Measurements from ENCODE around the gene DOK4.
"Not testable (repeated sequence)": the region's sequence is repeated elsewhere in the genome, so short reads cannot be mapped to it uniquely, and the experiment has no call there.

The DOK4 gene

DNA sequence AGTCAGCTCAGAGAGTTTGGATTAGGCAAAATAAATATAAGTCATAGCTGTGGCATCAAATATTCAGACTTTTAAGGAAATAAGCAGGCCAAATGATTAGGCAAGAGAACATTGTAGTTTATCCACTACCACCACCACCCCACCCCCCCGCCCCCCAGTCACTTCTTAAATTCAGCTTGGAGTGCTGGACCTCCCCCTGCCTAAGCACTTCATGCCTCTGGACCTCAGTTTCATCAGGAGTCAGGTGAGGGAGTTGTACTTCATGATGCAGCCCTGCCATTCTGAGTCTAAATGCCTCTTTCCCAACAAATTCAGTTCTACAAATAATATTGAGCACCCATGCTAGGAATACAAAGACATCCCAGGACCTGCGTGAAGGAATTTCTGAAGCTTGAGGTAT is 21.8 kb downstream of the DOK4 start:
- no peaks in the 10 kb centered on the region for H3K9me3 ChIP-seq (ENCODE audit: control insufficient read depth, insufficient read depth, low read depth, low read length)

GRCh38 chr16:57462978-57463362 is 23.3 kb downstream of the DOK4 start:
- Histone ChIP-seq H3K9me3 (ENCODE audit: control insufficient read depth, insufficient read depth, low read depth, low read length) (no peaks in the 10 kb centered on the region), H3K9ac (ENCODE audit: low read length) (peak overlapping the region; percentile 93), H3K27ac (ENCODE audit: low read depth, low read length) (no peak overlapping the region; the same call in 1 of the 2 replicates), H3K4me3 (ENCODE audit: low read depth, low read length) (peak overlapping the region; percentile 97), H3K36me3 (ENCODE audit: control insufficient read depth, insufficient read depth, low read length) (peaks cover 71% of the 10 kb centered on the region), H3K4me1 (ENCODE audit: control insufficient read depth, insufficient read depth, low read length) (peaks cover 3% of the 10 kb centered on the region; the same call in 1 of the 2 replicates), H3K27me3 (ENCODE audit: control insufficient read depth, insufficient read depth, low read length) (no peaks in the 10 kb centered on the region)

More for the DNA sequence above, 21.8 kb downstream of the DOK4 start:
- no peak overlapping the region for H3K9ac ChIP-seq (ENCODE audit: low read length)
- no peaks in the 10 kb centered on the region for H3K27me3 ChIP-seq (ENCODE audit: control insufficient read depth, insufficient read depth, low read length)
- no peak overlapping the region for H3K4me3 ChIP-seq (ENCODE audit: low read depth, low read length)
- peaks cover 71% of the 10 kb centered on the region for H3K36me3 ChIP-seq (ENCODE audit: control insufficient read depth, insufficient read depth, low read length)
- H3K27ac ChIP-seq (ENCODE audit: low read depth, low read length): no peak overlapping the region
- peaks cover 3% of the 10 kb centered on the region; the same call in 1 of the 2 replicates for H3K4me1 ChIP-seq (ENCODE audit: control insufficient read depth, insufficient read depth, low read length)

- peak within 1 kb of the TSS; percentile 93 for H3K9ac ChIP-seq (ENCODE audit: low read length)
- H3K4me3 ChIP-seq (ENCODE audit: low read depth, low read length): peak within 1 kb of the TSS; percentile 97
- peaks cover 3% of the 10 kb centered on the region; the same call in 1 of the 2 replicates for H3K4me1 ChIP-seq (ENCODE audit: control insufficient read depth, insufficient read depth, low read length)
- no peaks in the 10 kb centered on the region for H3K27me3 ChIP-seq (ENCODE audit: control insufficient read depth, insufficient read depth, low read length)
- H3K27ac ChIP-seq (ENCODE audit: low read depth, low read length): no peak within 1 kb of the TSS; the same call in 1 of the 2 replicates
- peaks cover 71% of the 10 kb centered on the region for H3K36me3 ChIP-seq (ENCODE audit: control insufficient read depth, insufficient read depth, low read length)
- no peaks in the 10 kb centered on the region for H3K9me3 ChIP-seq (ENCODE audit: control insufficient read depth, insufficient read depth, low read depth, low read length)
Measured at GRCh38 chr16:57462209-57462977, 23.9 kb downstream of the DOK4 start, which contains the start of gene POLR2C. POLR2C (plus strand) TSS chr16:57462679; CDS start chr16:57462725, 46 bp downstream.

DNA sequence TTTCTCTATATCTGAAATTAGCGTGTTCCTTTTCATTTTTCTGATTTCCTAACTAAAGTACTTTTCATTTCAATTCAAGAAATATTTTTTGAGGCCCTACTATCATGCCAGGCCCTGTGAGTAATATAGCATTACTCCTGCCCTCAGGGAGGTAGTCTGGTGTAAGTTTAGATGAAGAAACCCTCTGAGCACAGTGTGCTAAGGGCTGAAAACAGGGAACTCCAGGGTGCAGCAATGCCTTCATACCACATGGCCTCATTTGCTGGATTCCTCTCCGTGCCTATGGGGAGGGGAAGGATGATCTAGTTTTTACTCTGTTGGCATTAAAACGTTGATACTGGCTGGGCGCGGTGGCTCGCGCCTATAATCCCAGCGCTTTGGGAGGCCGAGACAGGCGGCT is 34.3 kb downstream of the DOK4 start:
- Histone ChIP-seq H3K27ac (ENCODE audit: low read depth, low read length) (no peak overlapping the region), H3K9me3 (ENCODE audit: control insufficient read depth, insufficient read depth, low read depth, low read length) (no peaks in the 10 kb centered on the region), H3K36me3 (ENCODE audit: control insufficient read depth, insufficient read depth, low read length) (peaks cover 57% of the 10 kb centered on the region)

DNA sequence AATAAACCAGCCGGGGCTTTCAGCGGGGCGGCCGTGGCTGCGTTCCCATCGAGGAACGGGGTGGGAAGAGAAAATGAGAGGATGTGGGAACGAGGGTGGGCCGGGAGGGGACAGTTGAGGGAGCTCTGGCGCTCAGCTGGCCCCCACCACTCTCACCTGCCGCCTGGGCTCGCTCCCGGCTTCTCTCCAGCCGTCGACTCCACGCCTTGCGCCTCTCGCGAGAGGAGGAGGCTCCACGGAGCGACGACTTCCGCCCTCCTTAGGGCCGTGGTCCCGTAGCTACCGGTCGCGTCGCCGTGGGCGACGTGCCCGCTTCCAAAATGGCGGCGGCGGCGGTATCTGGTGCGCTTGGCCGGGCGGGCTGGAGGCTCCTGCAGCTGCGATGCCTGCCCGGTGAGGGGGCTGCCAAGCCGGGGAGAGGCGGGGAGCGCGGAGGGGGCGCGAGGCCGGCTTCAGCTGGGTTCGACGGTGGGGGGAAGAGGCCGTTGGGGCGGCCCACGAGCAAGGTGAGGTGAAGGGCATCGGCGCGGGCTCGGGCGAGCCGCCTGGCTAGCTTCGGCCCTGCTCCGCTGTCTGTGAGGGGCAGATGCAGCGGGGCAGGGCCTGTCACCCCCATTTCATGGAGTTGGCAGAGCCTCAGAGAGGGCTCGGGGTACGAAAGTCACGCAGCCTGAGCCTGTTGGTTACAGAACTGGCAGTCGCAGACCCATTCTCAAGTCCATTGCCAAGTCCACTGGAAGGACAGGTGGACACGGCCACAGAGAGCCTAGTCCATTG is 38.9 kb downstream of the DOK4 start, which contains the start of the genes CIAPIN1 and COQ9:
Gene CIAPIN1, minus strand, starts transcription at position 200 of the 777 bp plus-strand sequence. CDS start 6,457 bp downstream, outside the sequence.
Gene COQ9, plus strand, starts transcription at position 294 of the 777 bp plus-strand sequence. Its CDS starts 27 bp downstream, at position 321.
- Histone ChIP-seq H3K4me1 (ENCODE audit: control insufficient read depth, insufficient read depth, low read length) (peaks cover 9% of the 10 kb centered on the region; the same call in 1 of the 2 replicates), H3K9ac (ENCODE audit: low read length) (peak within 1 kb of the TSS; percentile 95), H3K4me3 (ENCODE audit: low read depth, low read length) (peak within 1 kb of the TSS; percentile 91), H3K36me3 (ENCODE audit: control insufficient read depth, insufficient read depth, low read length) (peaks cover 22% of the 10 kb centered on the region), H3K27ac (ENCODE audit: low read depth, low read length) (peak within 1 kb of the TSS; percentile 90), H3K27me3 (ENCODE audit: control insufficient read depth, insufficient read depth, low read length) (no peaks in the 10 kb centered on the region), H3K9me3 (ENCODE audit: control insufficient read depth, insufficient read depth, low read depth, low read length) (no peaks in the 10 kb centered on the region; the same call in 1 of the 2 replicates)

More for the DNA sequence above, 34.3 kb downstream of the DOK4 start:
- peaks cover 5% of the 10 kb centered on the region; the same call in 1 of the 2 replicates for H3K4me1 ChIP-seq (ENCODE audit: control insufficient read depth, insufficient read depth, low read length)
- no peak overlapping the region for H3K4me3 ChIP-seq (ENCODE audit: low read depth, low read length)
- no peaks in the 10 kb centered on the region for H3K27me3 ChIP-seq (ENCODE audit: control insufficient read depth, insufficient read depth, low read length)
- no peak overlapping the region for H3K9ac ChIP-seq (ENCODE audit: low read length)

DNA sequence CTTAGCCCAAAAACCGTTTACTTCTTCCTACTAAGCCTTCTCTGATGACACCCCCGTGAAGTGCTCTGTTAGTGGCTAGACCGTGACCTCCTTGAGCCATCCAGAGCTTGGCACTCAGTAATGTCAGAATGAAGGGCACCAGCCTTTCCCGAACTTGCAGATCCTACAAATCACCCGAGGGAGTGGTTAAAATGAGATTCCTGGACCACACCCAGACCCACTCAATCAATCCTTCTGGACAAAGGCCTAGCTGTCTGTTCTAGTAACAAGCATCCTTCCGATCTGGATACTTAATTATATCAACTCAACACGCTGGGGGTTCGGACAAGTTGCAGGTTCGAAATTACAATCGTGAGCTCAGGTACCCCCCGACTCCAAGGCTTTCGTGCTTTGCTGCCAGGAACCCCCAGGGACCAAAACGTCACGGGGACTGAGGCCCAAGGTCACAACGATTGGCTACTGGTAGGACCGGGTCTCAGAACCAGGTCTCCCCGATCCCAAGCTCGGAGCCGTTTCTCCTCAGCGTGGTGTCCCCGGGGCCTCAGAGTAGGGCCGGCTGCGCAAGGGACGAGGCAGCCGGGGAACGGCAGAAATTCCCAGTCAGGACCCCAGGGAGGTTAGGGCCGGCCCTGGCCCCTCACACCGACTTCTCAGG is 39.6 kb downstream of the DOK4 start:
- Histone ChIP-seq H3K27me3 (ENCODE audit: control insufficient read depth, insufficient read depth, low read length) (no peaks in the 10 kb centered on the region), H3K9me3 (ENCODE audit: control insufficient read depth, insufficient read depth, low read depth, low read length) (peaks cover 3% of the 10 kb centered on the region; the same call in 1 of the 2 replicates), H3K27ac (ENCODE audit: low read depth, low read length) (peak overlapping the region; percentile 87), H3K4me3 (ENCODE audit: low read depth, low read length) (peak overlapping the region; percentile 91), H3K36me3 (ENCODE audit: control insufficient read depth, insufficient read depth, low read length) (peaks cover 21% of the 10 kb centered on the region), H3K9ac (ENCODE audit: low read length) (peak overlapping the region; percentile 95), H3K4me1 (ENCODE audit: control insufficient read depth, insufficient read depth, low read length) (peaks cover 9% of the 10 kb centered on the region; the same call in 1 of the 2 replicates)

- Histone ChIP-seq H3K4me3 (ENCODE audit: low read depth, low read length) (no peak overlapping the region), H3K4me1 (ENCODE audit: control insufficient read depth, insufficient read depth, low read length) (peaks cover 9% of the 10 kb centered on the region; the same call in 1 of the 2 replicates), H3K9me3 (ENCODE audit: control insufficient read depth, insufficient read depth, low read depth, low read length) (peaks cover 14% of the 10 kb centered on the region), H3K27me3 (ENCODE audit: control insufficient read depth, insufficient read depth, low read length) (no peaks in the 10 kb centered on the region), H3K27ac (ENCODE audit: low read depth, low read length) (no peak overlapping the region), H3K36me3 (ENCODE audit: control insufficient read depth, insufficient read depth, low read length) (peaks cover 22% of the 10 kb centered on the region), H3K9ac (ENCODE audit: low read length) (no peak overlapping the region)
Measured at GRCh38 chr16:57445510-57445909, 40.8 kb downstream of the DOK4 start.

DNA sequence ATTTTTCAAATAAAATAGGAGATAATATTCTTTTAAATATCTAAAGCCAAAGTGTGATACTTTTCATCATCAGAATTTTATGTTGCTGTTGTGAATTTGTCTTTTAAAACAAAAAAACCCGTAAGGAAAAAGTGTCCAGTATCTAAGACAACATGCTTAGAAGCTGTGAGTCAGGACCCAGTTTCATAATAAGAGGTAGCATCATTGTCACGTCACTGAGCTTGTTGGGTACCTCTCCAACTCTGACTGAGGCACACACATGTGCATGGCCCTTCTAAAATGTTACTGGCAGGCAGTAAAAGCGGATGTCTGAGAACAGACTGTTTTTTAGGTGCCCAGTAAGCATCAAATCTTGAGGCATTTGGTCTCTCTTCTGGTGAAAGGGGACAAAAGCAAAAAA is 41.6 kb downstream of the DOK4 start:
- H3K27me3 ChIP-seq (ENCODE audit: control insufficient read depth, insufficient read depth, low read length): no peaks in the 10 kb centered on the region
- no peak overlapping the region for H3K27ac ChIP-seq (ENCODE audit: low read depth, low read length)
- peaks cover 29% of the 10 kb centered on the region for H3K36me3 ChIP-seq (ENCODE audit: control insufficient read depth, insufficient read depth, low read length)
- peaks cover 9% of the 10 kb centered on the region; the same call in 1 of the 2 replicates for H3K4me1 ChIP-seq (ENCODE audit: control insufficient read depth, insufficient read depth, low read length)
- H3K9me3 ChIP-seq (ENCODE audit: control insufficient read depth, insufficient read depth, low read depth, low read length): peaks cover 18% of the 10 kb centered on the region
- H3K4me3 ChIP-seq (ENCODE audit: low read depth, low read length): no peak overlapping the region
- H3K9ac ChIP-seq (ENCODE audit: low read length): no peak overlapping the region

DNA sequence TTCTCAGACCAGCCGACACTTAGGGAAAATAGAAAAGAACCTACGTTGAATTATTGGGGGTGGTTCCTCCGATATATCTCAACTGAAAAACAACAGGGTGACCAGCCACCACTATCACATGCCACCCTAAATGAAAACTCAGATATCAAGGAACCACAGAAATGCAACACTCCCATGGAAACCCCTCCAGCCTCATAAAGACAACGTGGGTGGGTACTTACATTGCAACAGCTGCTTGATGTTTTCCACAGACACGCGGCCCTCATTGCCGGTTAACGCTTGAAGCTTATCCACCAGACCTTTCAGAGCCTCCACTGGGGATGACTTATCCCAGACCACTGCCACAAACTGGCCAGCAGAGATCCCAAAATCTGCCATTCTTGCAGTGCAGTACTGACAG is 45.7 kb downstream of the DOK4 start:
- H3K9ac ChIP-seq (ENCODE audit: low read length); H3K27me3 ChIP-seq (ENCODE audit: control insufficient read depth, insufficient read depth, low read length); H3K4me3 ChIP-seq (ENCODE audit: low read depth, low read length); H3K27ac ChIP-seq (ENCODE audit: low read depth, low read length); H3K4me1 ChIP-seq (ENCODE audit: control insufficient read depth, insufficient read depth, low read length): not testable (repeated sequence)
- Histone ChIP-seq H3K36me3 (ENCODE audit: control insufficient read depth, insufficient read depth, low read length) (peaks cover 65% of the 10 kb centered on the region), H3K9me3 (ENCODE audit: control insufficient read depth, insufficient read depth, low read depth, low read length) (peaks cover 18% of the 10 kb centered on the region)

GRCh38 chr16:57439947-57440346 is 46.3 kb downstream of the DOK4 start:
- H3K4me3 ChIP-seq (ENCODE audit: low read depth, low read length); H3K27ac ChIP-seq (ENCODE audit: low read depth, low read length); H3K9ac ChIP-seq (ENCODE audit: low read length); H3K27me3 ChIP-seq (ENCODE audit: control insufficient read depth, insufficient read depth, low read length); H3K4me1 ChIP-seq (ENCODE audit: control insufficient read depth, insufficient read depth, low read length): not testable (repeated sequence)
- Histone ChIP-seq H3K9me3 (ENCODE audit: control insufficient read depth, insufficient read depth, low read depth, low read length) (peaks cover 18% of the 10 kb centered on the region), H3K36me3 (ENCODE audit: control insufficient read depth, insufficient read depth, low read length) (peaks cover 71% of the 10 kb centered on the region)
